GM19395 (cell line): Measurements from ENCODE around the gene KCNJ10.
A peak's percentile ranks its signal among the peaks of the same experiment; 100 is the strongest.
"Not testable (repeated sequence)": the region's sequence is repeated elsewhere in the genome, so short reads cannot be mapped to it uniquely, and the experiment has no call there.

Experiments used
- ATAC-seq: cut with Tn5 transposase; IDR thresholded peaks from one replicate; pipeline ENCODE4 v1.9.1; 2021; ENCODE audit warnings: mild to moderate bottlenecking, moderate library complexity; ENCODE audit not compliant: unreplicated experiment

The KCNJ10 gene

DNA sequence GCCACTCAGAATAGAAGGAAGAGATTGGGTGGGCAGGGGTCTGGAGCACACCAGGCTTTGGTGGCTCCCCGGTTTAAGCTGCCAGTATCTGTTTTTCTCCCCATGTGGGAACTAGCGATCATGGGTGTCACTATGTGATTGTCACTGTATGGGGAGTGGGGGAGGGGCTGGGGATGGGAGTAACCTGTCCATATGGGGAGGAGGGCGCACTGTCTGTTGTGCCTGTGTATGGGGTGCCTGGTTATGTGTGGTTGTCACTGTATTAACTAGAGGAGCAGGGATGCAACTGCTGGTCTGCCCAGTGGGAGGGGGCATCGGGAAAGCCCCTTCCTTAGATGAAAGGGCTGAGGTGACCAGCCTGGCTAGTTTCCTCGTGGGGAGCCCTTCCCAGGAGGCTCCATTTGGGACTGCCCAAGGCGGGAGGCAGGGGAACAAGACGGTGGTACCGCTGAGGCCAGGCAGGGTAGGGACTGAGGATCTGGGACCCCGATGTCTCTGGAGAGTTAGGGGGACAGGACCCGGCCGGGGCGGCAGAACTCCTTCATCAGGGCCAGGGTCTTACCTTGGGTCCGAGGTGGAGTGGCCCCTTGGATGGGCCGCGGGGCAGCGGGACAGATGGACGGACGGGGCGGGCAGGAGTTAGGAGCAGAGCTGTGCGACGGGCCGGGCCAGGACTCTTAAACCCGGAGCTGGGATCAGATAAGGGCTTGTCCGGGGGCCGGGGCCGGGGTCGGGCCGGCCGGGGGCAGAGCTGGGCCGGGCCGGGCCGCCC, at the start of gene KCNJ10:
Gene KCNJ10, minus strand, starts transcription at position 701 of the 772 bp plus-strand sequence. CDS start 27,628 bp downstream, outside the sequence.
- no peak for ATAC-seq

DNA sequence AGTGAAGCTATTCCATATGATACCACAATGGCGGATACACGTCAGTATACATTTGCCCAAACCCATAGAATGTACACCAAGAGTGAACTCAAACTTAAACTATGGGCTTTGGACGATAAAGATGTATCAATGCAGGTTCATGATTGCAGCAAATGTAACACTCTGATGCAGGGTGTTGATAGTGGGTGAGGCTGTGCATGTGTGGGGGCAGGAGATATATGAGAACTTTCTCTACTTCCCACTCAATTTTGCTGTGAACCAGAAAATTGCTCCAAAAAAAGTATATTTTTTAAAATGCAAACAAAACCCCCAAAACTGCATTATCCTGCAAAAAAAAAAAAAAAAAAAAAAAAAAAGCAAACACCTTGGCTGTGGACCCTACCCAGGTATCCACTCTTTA, 49.0 kb upstream of the KCNJ10 start:
- ATAC-seq: no peak

DNA sequence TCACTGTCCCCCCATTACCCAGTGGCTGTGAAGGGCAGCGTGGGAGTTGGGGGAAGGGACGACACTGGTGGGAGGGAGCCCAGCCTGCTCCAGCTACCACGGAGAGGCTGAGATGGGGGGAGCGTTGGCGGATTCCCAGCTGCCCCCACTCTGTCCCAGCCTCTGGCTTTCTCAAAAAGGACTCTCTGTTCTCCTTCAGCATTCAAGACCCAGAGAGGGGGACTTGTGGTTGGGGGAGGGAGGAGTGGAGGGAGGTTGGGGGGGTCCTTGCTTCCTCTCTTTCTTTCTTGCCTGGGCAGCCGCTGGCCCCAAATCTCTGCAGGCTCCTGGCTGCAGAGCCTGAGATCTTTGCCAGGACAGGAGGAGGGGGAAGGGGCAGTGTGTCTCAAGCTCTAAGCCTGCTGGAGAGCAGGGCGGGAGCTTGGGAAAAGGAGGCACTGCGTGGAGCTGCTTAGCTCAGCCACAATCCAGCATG, 47.8 kb upstream of the KCNJ10 start:
- no peak for ATAC-seq

DNA sequence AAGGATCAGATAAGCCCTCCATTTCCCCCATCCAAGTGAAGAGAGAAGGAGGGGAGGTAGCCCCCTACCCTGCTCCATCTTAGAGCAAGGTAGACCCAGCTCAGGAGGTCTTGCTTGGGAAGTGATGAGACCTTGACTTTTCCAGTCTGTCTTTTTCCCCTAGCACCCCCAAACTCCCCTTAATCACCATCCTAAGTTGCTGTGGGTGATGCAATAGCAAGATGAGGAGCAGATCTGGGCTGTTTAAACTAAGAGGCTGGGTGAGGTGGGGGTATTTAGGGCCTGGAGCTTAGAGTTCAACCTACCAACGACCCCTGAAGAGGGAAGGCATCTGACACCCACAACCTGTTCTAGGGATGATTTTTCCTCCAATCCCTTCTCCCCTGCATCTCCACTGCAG, 47.3 kb upstream of the KCNJ10 start:
- ATAC-seq: no peak

DNA sequence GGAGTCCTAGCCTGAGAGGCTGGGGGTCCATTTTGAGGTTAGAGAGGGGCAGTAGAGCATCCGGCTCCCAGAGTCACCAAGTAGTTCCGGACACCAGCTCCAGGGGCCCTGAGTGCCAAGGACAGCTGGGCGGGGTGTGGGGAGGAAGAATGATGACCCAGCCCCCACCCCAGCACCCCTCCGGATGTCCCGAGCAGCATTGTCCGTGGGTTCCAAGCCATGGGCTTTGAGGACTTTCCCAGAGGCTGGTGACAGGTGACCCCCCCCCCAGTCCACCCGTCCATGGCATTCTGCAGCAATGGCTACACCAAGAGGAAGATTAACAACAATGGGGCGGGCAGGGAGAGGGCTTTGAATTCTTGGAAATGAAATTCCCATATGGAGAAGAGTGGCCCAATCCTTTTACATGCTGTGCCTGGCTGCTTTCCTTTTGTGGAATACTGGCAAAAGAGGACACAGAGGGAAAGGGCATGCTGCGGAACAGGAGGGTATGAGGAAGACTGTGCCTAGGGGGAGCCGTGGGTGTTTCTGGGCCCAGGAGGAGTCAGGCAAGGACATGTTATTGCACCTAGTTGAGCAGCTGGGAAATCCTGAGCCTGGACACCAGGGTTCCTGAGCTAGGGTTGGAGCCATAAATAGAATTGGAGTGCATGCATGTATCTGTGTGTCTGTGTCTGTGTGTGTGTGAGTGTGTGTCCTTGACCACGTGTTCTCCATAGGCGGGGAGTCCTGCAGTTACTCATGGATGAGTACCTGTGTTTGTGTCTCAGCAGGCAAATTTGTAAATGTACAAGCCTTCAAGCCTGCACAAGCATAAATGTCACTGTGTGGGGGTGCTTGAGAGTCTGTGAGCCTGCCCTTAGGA, 46.6 kb upstream of the KCNJ10 start:
- ATAC-seq: no peak

DNA sequence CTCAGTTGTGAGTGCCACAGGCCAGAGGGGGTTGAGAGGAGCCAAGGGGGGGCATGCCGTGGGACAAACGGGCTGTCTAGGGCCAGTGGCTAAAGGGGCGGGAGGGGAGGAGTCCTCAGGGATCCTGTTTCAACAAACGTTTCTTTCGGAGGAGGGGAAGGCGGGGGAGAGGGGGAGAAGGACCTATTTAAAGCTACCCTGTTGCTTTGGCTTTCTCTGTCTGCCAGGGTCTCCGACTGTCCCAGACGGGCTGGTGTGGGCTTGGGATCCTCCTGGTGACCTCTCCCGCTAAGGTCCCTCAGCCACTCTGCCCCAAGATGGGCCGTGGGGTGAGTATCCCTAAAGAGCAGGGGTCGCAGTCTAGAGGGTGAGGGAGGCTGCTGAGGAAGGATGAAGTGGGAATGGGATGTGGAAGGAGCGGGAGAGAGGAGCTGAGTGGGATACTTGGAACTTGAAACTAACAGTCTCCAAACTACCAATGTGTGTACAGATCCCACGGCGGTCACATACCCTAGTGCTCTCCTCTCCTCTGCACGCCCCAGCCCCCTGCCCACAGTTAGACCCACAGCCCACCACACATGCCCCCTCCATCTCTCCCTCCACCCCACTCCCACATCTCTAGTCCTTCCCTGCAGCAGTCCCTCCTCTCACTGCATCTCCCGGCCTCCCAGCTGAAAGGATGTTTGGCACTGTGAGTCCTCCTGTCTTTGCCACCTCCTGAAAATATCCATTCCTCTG, 45.8 kb upstream of the KCNJ10 start, which contains the start of gene ATP1A2:
Gene ATP1A2, plus strand, starts transcription at position 215 of the 738 bp plus-strand sequence. Its CDS starts 103 bp downstream, at position 318.
- ATAC-seq: no peak

DNA sequence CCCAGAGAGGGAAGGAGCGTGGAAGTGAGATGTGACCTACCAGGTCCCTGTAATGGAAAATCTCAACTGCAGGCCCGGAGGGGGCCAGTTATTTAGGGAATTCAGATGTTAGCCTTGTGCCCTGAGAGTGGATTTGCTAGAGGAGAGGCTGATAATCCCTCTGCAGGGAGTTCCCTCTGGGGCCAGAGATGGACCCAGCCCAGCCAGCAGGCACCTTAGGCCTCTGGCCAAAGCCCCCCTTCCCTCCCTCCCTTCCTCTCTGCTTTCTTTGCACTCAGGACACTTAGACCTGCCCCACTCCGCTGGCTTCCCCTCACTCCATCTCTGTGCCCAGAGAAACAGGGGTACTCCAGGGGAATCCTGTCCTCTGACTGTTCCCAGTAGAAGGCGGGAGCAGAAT, 44.1 kb upstream of the KCNJ10 start:
- ATAC-seq: no peak

DNA sequence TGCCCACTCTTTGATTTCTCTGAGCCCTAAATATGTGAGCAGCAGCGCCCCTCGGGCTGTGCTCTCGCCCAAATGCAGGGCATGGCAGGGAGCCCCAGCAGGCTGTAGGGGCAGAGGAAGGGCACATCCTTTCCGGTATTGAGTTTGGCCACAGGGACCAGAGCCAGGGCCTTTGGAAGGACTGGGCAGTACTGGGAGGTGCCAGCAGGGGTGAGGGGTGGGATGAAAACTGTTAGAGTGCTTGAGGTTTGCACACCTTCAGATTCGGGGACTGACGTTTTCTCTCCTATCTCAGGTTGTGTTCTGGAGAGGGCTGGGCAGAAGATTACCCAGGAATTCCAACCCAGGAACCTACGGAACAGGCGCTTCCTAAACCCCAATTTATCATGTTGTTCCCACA, 43.4 kb upstream of the KCNJ10 start:
- no peak for ATAC-seq

DNA sequence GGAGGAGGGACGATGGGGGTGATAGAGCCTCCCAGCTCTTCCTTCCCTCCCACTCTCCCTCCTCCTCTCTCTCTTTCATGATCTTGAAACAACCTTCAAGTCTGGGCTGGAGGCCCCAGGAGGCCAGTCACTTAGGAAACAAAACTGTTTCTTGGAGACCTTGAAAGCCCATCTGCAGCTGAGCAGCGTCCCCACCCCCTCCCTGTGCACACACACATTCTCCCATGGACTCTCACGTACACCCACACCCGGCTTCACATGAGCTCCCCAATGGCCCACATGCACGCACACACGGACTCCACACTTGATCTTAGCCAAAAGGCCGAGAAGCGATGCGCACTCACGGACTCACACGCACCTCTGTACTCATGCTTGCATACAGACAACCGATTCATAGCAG, 42.4 kb upstream of the KCNJ10 start:
- ATAC-seq: no peak

DNA sequence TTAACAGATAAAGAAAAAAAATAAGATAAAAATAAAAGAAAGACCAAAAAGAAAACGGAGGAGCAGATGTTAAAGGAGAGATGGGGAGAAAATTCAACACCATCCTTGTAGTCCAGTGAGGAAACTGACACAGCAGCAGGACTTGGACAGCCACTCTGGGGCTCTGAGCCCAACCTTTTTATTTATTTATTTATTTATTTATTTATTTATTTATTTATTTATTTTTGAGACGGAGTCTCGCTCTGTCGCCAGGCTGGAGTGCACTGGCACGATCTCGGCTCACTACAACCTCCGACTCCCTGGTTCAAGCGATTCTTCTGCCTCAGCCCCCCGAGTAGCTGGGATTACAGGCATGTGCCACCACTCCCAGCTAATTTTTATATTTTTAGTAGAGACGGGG, 41.5 kb upstream of the KCNJ10 start:
- not testable (repeated sequence) for ATAC-seq

DNA sequence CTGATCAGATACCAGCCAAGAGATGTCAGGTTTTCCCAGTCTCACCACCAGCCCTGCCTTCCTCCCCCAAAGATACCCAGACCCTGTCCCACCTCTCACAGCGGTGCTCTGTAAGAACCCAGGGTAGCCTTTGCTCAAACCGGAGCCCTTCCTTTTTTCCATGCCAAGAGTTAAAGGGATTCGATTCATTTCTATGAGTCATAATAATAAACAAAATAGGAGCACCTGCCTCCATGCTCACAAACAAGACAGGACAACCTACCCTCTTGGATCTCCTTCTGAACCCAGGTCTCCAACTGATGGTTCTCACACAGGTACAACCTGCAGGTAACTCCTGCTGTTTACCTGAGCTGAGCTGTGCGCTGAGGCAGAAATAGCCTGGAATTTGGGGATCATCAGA, 39.7 kb upstream of the KCNJ10 start:
- ATAC-seq: no peak

DNA sequence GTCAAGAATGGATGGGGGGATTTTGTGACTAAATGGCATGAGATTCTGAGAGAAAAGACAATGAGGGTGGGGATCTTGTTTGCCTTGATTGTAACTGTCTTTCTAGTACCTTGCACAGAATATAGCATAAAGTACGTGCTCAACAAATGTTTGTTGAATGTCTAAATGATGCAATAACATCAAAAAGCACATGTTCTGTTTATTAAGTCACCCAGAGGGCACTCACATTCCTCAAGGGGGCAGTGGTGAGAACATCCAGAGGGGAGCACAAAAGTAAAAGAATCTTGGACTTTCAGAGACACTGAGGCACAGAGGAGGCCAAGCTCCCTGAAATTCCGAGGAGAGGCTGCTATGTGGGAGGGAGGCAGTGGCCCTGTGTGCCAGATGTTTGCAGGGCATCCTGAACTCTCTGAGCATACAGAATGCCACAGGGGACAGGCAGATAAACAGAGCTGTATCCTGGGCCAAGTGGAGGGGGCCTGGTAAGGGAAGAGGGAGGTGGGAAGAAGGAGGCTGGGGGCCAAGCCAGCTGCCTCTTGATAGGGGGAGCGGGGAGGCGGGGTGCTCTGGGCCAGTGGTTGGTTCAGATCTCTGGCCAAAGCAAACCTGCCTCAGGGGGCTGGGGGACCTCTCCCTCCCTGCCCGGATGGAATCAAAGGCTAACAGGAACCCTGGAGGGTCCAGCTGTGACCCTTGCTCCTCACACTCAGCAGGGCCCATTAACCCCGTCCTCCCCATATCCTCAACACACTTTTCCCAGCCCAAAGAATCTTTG, 39.1 kb upstream of the KCNJ10 start:
- ATAC-seq: no peak

DNA sequence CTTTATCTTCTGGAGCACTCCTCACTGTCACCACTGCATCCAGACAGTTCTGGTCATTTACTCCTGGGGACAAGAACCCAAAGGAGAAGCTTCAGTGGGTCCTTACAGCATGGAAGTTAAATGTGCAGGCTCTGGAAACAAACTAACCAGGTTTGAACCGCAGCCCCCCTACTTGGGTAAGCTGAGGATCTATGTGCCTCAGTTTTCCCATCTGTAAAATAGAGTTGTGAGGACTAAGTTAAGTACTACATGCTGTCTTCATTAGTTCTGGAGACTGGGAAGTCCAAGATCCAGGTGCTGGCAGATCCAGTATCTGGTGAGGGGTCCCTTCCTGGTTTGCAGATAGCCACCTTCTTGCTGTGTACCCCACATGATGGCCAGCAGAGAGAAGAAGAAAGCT, 37.6 kb upstream of the KCNJ10 start:
- ATAC-seq: no peak

DNA sequence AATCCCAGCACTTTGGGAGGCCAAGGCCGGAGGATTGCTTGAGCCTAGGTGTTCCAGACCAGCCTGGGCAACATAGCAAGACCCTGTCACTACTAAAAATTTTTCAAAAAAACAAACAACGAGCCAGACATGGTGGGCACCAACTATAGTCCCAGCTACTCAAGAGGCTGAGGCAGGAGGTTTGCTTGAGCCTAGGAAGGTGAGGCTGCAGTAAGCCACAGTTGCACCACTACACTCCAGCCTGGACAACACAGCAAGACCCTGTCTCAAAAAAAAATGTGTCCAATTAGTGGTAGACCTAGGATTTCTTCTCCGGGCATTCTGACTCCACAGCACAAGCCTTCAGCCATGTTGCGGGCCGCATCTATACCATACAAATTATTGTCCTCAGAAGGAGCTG, 35.2 kb upstream of the KCNJ10 start:
- ATAC-seq: no peak

DNA sequence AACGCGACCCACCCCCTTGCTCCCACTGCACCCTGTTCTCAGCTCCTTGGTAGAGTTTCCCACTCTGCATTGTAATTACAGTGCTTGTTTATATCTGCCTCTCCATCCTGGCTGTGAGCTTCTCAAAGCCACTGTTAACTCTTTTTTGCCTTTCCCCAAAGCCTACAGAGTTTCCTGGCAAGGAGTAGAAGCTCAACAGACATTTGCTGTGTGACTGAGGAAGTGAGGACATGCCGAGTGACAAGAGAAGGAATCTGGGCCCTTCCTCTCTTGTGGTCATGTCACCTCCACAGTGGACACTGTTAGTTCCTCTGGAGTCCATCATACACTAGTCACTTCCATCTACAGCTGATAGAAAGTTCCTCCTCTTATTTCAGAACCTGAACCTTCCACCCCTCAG, 34.5 kb upstream of the KCNJ10 start:
- no peak for ATAC-seq

DNA sequence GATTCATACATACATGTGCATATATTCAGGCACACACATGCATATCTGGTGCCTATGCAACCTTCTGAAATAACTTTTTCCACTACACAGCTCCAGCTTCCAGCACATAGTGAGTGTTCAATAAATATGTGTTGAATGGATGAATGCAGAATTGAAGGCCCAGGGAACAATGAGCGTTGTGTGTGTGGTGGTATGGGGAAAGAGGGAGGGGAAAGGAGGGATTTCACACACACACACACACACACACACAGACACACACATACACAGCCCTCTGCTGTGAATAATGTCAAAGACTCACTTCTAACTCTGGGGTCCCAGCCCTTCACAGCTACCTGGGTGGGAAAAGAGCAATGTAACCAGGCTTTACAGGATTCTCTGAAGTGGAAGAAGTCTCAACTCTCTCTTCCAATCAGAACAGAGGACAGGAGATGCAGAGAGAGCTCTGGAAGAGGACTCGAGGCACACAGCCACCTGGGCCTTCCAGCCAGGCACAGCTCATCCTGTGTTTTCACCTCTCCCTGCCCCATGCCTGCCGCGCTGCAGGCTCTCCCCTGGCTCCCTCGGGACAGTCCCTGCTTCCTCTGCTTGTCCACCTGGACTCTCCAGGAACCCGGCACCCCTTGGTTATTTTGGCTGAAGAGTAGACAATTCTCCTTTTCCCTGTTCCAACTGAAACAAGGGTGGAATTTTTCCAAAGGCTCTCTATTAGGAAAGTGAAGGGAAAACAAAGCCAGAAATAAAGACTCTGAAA, 33.9 kb upstream of the KCNJ10 start:
- ATAC-seq: no peak

DNA sequence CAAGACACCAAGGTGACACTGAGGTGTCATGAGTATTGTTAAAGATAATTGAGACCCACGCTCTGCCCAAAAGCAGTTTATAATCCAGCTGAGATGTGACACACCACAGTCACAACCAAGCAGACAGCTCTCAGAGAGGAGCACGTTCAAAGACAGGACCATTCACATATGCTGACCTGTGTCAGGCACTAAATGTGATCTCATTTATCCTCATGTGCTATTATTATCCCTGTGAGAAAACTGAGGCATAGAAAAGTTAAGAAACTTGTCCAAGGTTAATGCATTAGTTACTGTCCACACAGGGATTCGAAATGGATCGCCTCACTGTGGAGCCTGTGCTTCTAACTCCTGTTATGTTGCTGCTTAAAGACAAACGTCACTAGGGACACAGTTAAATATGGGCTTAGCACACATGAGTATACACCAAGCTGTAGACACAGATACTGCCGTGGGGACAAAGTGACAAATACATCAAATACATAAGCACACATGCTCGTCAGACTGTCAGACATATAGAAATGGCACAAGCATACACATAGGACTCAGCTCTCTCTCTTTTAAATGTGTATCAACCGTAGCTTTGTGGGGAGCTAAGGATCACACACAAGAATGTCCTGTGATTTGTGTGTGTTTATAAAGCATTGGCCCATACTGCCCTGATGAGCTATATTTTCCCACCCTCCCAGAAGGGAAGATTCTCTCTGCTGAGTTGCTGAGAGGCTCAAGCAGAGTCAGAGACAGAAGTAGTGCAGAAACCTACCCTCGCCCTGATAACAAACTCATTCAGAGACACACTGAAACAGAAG, 32.0 kb upstream of the KCNJ10 start:
- no peak for ATAC-seq

DNA sequence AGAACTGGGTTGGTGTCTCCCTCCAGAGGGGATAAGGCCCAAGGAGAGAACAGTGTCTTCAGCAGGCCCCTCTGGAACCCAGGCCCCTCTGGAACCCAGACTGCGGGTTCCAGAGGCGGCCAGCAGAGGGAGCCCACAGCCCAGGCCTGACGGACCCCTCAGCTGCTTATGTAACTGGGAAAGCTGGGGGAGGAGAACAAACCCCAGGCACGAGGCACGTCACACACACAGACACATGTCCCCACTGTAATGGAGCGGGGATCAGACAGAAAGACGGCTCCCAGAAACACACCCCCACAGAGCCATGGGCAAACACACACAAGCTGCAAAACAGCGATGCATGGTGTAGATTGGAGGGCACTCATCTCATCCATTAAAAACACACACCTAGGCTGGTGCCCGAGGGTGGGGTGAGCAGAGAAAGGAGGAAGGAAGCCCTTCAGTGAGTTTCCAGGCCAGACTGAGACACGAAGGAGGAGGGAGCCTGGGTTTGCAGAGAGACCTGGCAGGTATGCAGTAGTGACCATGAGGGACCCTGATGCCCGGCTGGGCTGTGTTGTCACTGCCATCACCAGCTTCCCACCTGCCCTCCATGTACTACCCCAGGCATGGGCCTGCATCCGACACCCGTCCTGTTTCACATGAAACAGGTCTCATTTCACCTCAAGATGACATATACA, 31.2 kb upstream of the KCNJ10 start:
- ATAC-seq: peak; percentile 40
